ENCODE data around the gene SWI5.
"Not testable (repeated sequence)": the region's sequence is repeated elsewhere in the genome, so short reads cannot be mapped to it uniquely, and the experiment has no call there.

The SWI5 gene

DNA sequence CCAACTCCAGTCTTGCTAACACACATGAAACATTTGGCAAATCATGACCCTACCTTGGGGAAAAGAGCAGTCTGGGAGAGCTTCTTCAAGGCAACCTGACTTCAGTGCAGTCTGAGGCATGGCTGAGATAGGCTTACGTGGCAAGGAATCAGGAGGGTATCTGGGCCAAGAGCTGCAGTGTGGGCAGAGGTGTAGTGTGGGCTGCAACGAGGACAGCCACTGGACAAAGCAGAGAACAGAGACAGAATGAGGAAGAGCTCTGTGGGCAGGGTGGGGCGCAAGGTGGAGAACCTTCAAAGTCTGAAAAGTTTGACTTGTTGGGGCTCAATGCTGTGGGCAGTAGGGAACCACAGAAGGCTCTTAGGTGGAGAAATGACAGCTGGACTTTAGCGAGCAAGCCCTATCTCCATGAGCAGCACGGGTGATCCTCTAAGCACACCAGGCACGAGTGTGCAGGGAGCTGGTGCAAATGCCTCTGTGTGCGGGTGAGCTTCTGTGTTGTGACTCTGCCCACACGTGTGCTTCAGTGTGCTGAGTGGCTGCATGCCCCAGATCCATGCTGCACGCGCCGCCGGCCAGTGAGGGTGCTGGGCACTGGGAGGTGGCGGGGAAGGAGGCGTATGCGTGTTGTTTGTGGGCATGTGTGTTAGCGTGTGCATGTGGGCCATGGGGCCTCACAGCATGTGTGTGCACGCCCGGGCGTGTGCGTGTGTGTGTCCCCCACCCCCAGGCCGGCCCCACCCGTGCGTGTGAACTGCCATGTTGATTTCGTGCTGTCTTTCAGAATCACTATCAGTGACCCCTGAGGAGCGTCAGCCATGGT, 23.5 kb upstream of the SWI5 start:
- no peak for DNase-seq

DNA sequence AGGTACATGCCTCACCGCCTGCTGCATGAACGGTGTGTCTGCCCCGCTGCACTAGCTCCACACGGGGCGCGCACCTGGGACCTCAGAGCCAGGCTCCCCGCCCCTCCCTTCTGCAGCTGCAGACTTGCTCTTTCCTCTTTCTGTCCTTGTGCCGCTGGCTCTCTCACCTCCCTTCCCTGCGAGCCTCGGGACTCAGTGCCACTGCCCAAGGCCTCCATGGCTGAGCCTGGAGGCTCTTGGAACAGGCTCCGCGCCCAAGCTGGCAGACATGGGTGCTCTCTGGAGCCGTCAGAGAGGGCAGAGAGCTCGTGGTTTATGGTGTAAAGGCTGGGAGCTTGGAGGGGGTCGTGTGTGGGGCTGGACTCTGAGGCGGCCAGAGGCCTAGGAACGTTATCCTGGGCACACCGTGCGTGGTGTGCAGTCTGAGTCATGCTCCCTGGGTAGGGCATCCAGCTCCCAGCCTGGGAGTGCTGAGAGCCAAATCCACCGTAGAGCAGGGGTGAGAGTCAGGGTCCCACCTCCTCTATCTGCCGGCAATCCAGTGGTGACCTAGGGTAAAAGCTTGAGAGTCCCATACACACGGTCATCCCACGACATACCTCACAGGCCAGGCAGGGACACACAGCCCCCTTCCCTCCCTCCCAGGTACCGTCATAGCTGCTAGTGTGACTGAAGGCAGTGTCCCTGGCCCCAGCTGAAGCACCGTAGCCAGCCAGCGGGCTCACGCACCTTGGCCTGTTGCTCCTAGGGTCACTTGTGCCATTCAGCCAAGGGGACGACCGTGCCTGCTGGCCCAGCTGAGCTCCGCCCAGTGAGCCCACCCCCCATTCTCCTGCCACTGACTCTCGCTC, 22.7 kb upstream of the SWI5 start:
- DNase-seq, result no peak

DNA sequence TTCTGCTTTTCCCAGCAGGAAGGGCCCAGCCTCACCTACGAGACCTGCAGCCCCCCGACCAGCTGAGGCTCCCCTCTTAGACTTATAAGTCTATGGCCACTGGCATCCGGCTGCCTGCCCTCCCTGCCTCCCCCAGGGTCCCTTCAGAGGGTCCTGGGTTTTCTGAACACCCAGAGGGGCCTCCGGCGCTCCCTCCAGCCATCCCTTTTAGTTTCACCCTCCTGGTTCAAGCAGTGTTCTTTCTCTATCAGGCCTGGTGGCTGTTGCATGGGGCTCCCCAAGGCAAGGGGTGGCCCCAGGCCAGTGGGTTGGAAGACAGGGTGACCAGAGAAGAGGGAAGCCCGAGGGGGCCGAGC, 22.1 kb upstream of the SWI5 start:
- no peak for DNase-seq

DNA sequence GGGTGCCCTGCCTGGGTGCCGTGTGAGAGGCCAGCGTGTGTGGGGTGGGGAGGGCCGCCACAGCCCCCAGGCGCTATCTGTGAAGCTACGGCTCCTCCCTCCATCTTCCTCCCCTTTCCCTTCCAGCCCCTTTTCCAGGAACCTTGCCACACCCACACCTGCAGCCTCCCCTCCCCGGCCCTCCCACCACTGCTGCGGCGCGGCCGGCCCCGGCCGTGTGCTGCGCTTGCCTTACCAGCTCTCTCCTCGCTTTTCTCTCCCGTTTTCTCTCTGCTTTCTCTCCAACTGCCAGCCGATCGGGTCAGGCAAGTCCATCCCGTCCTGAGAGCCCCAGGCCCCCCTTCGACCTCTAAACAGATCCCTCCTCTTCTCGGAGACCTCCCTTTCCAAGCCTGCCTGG, 21.7 kb upstream of the SWI5 start:
- no peak for DNase-seq

DNA sequence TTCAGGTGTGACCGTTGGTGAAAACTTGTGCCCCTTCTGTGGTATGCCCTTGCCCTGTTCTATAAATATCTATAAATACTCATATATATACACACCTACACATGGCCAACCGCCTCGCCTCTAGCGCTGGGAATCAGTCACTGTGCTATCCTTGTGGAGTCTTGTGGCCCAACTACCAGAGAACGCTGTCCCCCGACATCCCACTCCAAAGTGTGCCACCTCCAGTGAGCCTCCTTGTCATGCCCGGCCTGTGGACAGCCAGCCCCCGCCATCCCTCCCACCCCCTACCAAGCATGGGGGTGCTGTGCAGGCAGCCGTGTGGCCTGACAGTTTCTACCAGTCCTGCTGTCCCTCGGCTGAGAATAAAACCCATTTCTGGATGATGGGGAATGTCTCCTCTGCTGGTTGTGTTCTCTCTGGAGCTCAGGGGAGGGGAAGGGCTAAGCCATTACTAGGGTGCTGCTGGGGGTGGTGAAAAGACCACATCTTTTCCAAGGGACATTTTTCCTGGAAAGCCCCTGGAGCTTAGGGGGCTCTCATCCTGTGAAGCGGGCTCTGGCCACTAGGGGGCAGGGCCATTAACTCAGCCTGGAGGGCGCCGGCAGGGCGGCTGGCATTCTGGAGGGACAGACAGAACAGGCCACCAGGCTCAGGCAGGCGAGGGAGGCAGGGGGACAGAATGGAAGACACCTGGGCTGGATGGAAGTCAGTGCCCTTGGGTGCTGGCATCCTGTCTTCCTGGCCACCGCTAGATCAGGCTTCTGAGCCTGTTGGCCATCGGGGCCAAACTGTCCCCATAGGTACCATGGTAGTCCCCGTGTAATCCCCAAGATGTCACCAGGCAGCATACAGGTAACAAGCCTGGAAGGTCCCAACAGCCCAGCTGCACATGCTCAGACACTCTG, 21.0 kb upstream of the SWI5 start:
- peak; percentile 21 to 22 for DNase-seq

DNA sequence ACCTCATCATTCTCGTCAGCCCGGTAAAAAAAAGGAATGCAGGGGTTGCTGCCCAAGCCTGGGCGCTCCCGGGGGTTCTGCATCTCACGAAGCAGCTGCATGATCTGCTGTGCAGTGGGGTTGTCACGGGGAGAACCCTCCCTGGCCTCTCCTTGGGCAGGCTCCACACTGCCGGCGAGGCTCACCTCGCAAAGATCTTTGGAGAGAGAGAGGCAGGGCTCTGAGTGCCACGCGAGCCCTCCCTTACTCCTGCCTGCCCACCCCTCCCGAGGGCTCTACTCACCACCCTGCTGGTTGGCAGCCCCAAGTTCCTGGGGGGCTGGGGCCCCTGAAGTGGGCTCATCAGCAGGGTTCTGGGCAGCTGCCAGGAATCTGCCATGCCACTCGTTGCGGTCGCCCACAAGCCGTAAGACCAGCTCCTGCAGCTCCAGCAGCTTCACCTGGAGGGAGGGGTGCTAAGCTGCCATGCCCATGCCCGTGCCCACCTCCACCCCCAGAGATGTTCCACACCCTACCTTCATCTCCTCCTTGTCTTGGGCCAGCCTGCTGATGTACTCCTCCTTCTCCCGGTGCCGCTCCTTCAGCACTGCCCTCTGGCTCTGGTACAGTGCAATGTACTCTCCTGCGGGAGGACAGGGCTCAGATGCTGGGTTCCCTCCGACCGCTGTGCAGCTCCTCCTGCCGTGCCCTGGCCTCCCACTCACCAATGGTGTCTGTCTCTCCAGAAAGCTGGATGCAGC, 18.8 kb upstream of the SWI5 start:
- no peak for DNase-seq

DNA sequence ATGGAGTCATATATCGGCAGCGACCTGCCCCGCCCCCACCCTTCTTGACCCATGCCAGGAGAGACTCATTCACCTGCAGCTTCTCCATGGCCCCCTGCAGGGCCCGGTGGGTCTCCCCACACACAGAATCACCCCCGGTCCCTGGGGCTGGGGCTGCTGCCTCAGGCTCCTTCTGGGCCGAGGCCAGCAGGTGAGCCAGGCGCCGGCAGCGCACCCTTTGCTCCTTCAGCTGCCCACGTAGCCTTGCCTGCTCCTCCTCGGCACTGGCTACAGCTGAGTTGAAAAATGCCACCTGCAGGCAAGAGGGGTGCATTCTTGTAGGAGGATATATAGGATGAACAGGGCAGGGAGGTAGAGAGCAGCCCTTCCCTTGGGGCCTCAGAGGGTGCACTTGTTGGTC, 18.2 kb upstream of the SWI5 start:
- DNase-seq, result no peak

DNA sequence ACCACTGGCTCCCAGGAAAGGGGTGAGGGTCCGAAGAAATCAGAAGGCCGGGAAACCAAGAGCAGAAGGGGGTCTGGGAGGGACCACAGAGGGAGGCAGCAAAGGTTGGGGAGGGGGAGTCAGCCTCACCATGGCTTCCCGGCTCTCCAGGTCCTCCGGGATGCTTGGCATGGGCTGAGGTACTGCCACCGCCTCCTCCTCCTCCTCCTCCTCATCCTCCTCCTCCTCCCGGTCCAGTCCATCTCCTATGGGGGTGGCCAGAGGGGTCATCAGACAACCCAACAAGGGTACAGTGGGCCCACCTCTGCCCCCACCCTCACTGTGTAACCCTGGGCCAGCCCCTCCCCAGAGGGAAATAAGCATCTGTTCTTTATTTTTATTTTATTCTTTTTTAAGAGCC, 17.8 kb upstream of the SWI5 start:
- no peak for DNase-seq

DNA sequence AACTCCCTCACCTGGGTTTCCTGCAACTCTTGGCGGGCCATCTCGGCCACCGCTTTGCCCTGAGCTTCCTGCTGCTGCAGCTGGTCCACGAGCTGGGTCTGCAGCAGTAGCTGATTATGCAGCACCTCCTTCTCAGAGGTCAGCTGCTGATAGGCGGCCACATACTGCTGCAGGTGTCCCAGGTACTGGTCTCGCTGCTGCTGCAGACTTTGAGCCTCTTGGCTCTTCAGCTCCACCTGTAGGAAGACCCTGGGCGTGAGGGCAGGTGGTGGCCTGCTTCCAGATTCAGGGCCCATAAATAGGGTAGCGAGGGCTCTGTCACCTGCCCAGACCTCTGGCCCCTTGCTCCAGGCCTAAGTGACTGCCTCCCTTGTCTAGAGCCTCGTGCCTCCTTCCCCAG, 16.9 kb upstream of the SWI5 start:
- DNase-seq, result no peak

DNA sequence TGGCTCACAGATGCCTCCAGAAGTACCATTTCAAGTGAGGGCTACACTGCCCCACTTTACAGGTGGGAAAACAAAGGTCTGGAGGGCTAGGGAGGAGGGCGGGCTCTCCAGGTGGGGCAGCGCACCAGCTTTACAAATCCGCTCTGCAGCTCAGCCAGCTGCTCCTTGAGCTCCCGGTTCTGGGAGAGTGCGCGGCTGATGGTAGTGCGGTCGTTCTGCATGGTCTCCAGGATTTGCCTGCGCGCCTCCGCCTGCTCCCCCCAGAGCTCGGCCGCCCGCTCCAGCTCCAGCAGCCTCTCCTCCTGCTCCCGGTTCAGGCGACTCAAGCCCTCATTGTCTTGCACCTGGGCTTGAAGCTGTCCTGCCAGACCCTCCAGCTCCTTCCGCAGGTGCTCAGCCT, 15.7 kb upstream of the SWI5 start:
- no peak for DNase-seq

DNA sequence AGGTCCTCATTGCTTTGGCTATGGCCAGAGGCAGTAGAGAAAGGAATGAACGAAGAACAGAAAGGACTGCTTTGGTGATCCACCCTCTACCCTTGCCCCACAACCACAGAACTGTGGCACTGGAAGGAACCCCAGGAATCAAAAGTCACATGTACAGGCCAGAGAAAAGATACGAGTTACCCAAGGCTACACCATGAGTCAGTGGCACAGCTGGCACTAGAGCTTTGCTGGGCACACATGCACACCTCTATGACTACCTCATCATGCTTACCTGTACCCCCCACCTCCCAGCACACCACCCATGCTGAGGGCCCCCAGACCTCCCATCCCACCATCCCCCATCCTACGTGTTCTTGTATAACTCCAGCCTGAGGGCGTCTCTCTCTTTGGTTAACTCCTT, 13.4 kb upstream of the SWI5 start:
- DNase-seq, result no peak

DNA sequence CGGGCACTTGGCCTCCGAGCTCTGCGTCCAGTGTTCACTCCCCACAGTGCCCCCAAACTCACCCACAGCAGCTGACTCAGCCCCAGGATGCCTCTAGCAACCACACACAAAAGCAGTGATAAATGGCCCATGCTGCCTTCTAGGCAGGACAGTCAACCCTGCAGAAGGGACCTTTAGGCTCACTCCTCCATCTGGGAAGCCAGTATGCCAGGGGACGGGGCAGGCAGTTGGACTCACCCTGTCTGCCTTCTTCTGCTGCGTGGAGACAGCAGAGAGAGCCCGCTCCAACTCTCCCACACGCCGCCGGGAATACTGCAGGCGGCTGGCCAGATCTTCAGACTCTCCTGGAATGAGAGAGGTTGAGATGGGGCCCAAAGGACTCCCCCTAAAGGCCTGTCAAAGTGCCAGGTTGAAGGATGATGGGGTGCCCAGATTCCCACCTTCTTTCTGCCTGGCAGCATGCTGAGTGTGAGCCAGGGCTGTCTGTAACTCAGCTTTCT, 10.7 kb upstream of the SWI5 start:
- no peak for DNase-seq

DNA sequence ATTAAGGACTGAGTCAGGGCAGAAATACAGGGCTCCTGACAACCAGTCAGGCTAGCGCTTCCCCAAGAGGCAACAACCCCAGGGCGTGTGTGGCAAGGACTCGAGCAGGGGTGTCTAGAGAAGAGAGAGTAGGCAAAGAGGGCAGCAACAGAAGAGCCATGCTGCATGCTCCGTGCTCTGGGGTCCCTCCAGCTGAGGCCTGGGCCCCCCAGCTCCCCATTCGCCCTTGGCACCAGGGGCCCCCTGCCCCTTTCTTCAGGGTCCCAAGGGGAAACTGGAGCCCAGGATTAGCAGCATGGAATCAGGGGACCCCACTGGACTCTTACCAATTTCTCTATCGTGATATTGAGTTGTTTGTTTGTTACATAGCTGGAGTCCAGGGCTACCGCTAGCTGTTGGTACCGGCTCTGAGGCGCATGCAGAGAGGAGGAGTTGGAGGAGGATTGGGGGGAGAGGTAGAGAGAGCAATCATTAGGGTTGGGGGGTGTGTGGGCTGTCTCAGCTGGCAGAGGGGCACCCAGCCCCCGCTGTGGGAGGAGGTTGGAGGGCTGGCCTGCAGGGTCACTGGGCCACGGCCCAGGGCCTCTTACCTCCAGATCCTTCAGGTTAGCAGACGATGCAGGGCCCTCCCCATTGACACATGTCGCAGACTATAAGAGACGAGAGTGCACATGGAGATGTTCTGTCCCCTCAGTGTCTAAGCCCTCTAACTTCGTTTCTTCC, 9.0 kb upstream of the SWI5 start:
- DNase-seq, result no peak

DNA sequence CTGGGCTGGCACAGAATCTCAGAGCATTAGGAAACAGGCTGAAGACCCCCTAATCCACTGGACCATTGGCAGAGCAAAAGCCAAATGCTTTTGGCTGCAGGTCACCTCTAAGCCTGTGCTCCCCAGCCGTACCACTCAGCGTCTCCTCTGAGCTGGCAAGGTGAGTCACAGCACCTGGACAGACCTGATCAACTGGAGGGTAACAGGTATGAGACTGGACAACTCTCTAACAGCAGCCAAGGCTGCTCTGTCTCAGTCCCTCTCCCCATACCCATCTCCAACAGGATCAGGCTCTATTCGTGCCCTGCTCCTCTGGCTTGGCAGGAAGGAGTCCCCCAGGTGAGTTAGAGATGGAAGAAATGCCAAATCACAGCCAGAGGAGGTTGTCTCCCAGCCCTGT, 5.0 kb upstream of the SWI5 start:
- DNase-seq, result no peak

DNA sequence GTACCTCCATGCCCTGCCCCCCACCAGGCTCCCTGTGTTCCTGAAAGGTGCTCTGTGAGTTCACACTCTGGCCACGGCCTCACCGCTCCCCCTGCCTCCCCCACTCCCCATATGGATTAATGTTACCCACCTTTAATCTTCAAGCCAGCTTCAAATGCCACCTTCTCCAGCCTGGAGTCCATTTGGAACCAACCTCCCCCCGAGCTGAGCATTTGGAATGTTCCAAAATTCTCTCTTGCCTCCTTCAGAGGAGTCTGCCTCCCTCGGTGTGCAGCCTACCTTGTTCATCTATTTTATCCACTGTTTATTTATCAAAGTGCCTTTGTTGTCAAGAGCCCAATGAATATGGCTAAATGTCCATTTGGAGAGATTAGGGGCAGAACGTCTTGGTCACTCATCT, 4.6 kb upstream of the SWI5 start:
- no peak for DNase-seq

DNA sequence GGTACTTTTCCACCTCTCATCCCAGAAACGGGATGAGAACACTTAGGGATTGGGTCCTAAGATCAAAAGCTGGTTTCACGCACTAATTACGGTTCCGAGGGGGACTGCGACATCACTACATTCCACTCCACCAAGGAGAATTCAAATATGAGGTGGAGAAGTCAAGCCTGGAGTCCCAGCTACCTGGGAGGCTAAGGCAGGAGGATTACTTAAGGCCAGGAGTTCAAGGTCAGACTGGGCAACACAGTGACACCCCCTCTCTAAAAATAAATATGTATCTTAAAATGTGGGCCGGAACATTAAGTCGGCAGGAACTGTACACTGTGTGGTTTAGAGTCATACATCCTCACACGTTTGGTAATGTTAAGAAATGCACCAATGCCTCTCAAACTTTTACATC, 1.8 kb upstream of the SWI5 start:
- DNase-seq, result no peak

DNA sequence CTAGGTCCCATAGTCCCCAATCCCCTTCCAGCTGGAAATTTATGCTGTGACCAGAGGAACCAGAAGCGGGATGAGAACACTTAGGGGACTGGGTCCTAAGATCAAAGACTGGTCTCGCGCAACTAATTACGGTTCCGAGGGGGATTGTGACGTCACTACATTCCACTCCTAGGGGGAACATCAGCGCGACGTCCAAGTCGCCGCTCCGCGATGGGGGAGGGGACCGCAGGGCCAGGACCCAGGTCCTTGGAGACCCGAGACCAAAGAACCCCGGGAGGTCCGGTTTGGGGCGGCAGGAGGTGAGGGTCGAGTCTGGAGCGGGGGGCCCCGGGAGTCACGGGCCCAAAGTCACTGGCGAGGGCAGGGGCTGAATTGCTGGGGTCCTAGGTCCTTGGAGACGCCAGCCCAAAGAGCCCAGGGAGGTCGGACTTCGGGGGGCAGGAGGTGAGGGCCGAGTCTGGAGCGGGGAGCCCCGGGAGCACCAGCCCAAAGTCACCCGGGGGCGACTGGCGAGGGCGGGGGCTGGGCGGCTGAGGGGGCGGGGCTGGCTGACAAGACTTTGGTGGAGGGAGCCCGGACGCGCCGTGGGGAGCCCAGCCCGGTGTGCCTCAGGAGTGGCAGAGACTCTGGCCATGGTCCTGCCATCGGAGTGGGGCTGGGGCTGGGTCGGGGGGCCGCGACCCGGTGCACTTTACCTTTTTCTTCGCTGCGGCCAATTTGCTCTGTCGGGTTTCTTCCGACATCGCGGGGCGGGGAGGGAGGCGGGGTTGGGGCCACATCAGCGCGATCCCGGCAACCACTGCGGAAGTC, 673 bp upstream of the SWI5 start, which contains the start of gene GOLGA2:
GOLGA2 (minus strand) TSS at position 810 of the 810 bp plus-strand sequence; CDS start at position 779, 31 bp downstream.
- peak in 1 of 2 experiments; percentile 36 for DNase-seq

DNA sequence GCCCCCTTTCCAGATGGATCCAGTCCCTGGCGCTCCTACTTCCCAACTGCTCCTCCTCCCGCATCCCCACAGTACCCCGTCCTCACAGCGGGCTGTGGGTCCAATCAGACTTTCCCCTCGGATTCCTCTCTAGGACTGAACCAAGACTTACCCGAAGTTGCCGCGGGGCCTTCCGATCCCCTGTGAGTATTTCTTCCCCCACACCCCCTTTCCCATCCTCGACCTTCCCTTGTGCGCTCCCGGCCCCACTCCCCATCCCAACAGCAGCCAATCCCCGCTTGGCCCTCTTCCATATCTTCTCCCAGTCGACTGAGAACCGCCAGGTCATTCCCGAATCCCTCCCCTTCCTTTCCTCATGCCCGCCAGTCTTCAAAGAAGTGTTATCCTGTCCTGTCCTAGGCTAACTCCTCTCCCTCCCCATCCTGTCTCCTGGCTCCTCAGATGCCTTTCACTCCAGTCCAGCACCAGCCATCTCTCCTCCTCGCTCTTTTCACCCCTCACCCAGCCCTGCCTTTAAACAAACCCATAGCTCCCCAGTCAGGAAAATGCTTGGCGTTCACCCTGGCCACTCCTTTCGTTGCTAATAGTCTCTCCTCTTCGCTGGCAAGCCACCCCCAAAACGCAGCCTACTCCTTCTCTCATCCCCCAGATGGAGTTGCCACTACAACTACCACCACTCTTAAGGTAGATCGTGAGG, 646 bp downstream of the SWI5 start:
- peak in 1 of 2 experiments; percentile 32 for DNase-seq

DNA sequence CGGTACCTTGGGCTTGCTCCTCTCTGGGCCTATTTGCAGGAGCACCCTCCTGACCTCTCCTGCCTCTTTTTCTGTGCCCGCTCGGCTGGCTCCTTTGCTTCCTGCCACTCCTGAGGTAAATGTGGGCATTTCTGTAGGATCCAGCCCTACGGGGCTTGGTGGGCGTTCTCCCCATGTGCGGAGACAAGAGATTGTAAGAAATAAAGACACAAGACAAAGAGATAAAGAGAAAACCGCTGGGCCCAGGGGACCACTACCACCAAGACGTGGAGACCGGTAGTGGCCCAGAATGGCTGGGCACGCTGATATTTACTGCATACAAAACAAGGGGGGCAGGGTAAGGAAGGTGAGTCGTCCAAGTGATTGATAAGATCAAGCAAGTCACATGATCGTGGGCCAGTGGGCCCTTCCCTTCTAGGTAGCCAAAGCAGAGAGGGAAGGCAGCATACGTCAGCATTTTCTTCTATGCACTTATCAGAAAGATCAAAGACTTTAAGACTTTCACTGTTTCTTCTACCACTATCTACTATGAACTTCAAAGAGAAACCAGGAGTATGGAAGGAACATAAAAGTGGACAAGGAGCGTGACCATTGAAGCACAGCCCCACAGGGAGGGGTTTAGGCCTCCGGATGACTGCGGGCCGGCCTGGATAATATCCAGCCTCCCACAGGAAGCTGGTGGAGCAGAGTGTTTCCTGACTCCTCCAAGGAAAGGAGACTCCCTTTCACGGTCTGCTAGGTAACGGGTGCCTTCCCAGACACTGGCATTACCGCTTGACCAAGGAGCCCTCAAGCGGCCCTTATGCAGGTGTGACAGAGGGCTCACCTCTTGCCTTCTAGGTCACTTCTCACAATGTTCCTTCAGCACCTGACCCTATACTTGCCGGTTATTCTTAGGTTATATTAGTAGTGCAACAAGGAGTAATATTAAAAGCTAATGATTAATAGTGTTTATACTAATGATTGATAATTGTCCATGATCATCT, 3.3 kb downstream of the SWI5 start:
- not testable (repeated sequence) for DNase-seq

Measured in SW 1271 (cell line).